DOHH2 (cell line): ENCODE data around the gene CACNA2D3.

Experiments used
- CTCF ChIP-seq: fragments of 200-600 bp; sonication (generic); IDR thresholded peaks from one replicate; pipeline ENCODE4 v1.5.1; 2014; ENCODE audit warnings: antibody characterized with exemption, mild to moderate bottlenecking, low read depth, low read length; ENCODE audit not compliant: poor library complexity, severe bottlenecking
- EZH2phosphoT487 ChIP-seq: fragments of 200-600 bp; sonication (generic); IDR thresholded peaks from 2 replicates; pipeline ENCODE4 v1.6.1; 2017; ENCODE audit warnings: borderline replicate concordance, mild to moderate bottlenecking, antibody characterized with exemption, low read length, moderate library complexity, mixed read lengths

GRCh38 chr3:54957711-54958110 lies 835.4 kb downstream of the CACNA2D3 start:
- no peak for TF ChIP-seq CTCF
- TF ChIP-seq EZH2phosphoT487, result no peak
